GM12891 (cell line): ENCODE measurements around the gene NUMB.

ENCODE experiments used
- DNase-seq: peaks from one replicate; pipeline ENCODE4 v3.0.0; 2011; ENCODE audit warnings: low spot score; ENCODE audit not compliant: insufficient read length
- FAIRE-seq: peaks from 2 replicates; lab custom pipeline; 2011; peaks lifted over from hg19 to GRCh38; lab: Jason Lieb, UNC
- PAX5 ChIP-seq: IDR thresholded peaks from 2 replicates; pipeline ENCODE4 v1.6.1; 2011; ENCODE audit warnings: low read length, moderate library complexity, mild to moderate bottlenecking; ENCODE audit not compliant: insufficient read depth, severe bottlenecking
- POLR2A ChIP-seq: IDR thresholded peaks from 2 replicates; pipeline ENCODE4 v1.6.1; 2011; ENCODE audit warnings: low read depth, low read length, control low read depth
- POLR2AphosphoS5 ChIP-seq: IDR thresholded peaks from 2 replicates; pipeline ENCODE4 v1.6.1; 2011; ENCODE audit warnings: low read depth, low read length, control low read depth
- POU2F2 ChIP-seq: IDR thresholded peaks from 2 replicates; pipeline ENCODE4 v1.6.1; 2011; ENCODE audit warnings: low read depth, mild to moderate bottlenecking, control low read depth, low read length, moderate library complexity
- SPI1 ChIP-seq: IDR thresholded peaks from 2 replicates; pipeline ENCODE4 v1.6.1; 2011; ENCODE audit warnings: low read depth, low read length, control low read depth
- TAF1 ChIP-seq: IDR thresholded peaks from 2 replicates; pipeline ENCODE4 v1.6.1; 2011; ENCODE audit warnings: low read depth, low read length, control low read depth

The NUMB gene

GRCh38 chr14:73227812-73228781, 230.2 kb downstream of the NUMB start:
- DNase-seq (no peak), FAIRE-seq (no peak)
- no peak for TF ChIP-seq SPI1
- no peak for TF ChIP-seq TAF1
- no peak for TF ChIP-seq POU2F2
- no peak for TF ChIP-seq POLR2AphosphoS5
- no peak for TF ChIP-seq PAX5
- no peak for TF ChIP-seq POLR2A

- TF ChIP-seq POLR2A (no peak), POU2F2 (no peak), TAF1 (no peak)
- DNase-seq: no peak
- no peak for FAIRE-seq
These were observed 232.8 kb downstream of the NUMB start for GRCh38 chr14:73225496-73225895.
